Parathyroid adenoma (tissue), 2 donors: ENCODE measurements around the gene RAMP1.

Experiments
- H2AFZ ChIP-seq: fragments of 300-600 bp; sonication (generic); one replicate; pipeline ENCODE4 v1.7.0; 2017; ENCODE audit warnings: antibody characterized with exemption, mild to moderate bottlenecking
- H3K27ac ChIP-seq: fragments of 300-600 bp; sonication (generic); one replicate; pipeline ENCODE4 v1.7.0; 2017
- H3K27me3 ChIP-seq: fragments of 300-600 bp; sonication (generic); one replicate; pipeline ENCODE4 v1.7.0; 2017; ENCODE audit warnings: low read length; ENCODE audit not compliant: control insufficient read depth, insufficient read depth
- H3K36me3 ChIP-seq: fragments of 300-600 bp; sonication (generic); one replicate; pipeline ENCODE4 v1.7.0; 2017; ENCODE audit warnings: low read length; ENCODE audit not compliant: control insufficient read depth, insufficient read depth
- H3K4me1 ChIP-seq: fragments of 300-600 bp; sonication (generic); one replicate; pipeline ENCODE4 v1.7.0; 2017; ENCODE audit warnings: control low read depth
- H3K4me2 ChIP-seq: fragments of 300-600 bp; sonication (generic); one replicate; pipeline ENCODE4 v1.7.0; 2017; ENCODE audit warnings: low read length
- H3K4me3 ChIP-seq: fragments of 300-600 bp; sonication (generic); one replicate; pipeline ENCODE4 v1.7.0; 2017; ENCODE audit warnings: low read depth, low read length
- H3K79me2 ChIP-seq: fragments of 300-600 bp; sonication (generic); one replicate; pipeline ENCODE4 v1.7.0; 2017; ENCODE audit warnings: control low read depth
- H3K9ac ChIP-seq: fragments of 300-600 bp; sonication (generic); one replicate; pipeline ENCODE4 v1.7.0; 2017; ENCODE audit warnings: mild to moderate bottlenecking
- H3K9me3 ChIP-seq: fragments of 300-600 bp; sonication (generic); one replicate; pipeline ENCODE4 v1.7.0; 2017; ENCODE audit warnings: low read length; ENCODE audit not compliant: control insufficient read depth
- TF ChIP-seq, protein P1 (sequence below): fragments of 300-600 bp; sonication (generic); IDR thresholded peaks from one replicate; pipeline ENCODE4 v1.7.0; 2017; ENCODE audit warnings: antibody characterized with exemption, mild to moderate bottlenecking
- donor health status: primary hyperparathyroidism.

Gene RAMP1

GRCh38 chr2:237907144-237907543, 47.7 kb downstream of the RAMP1 start:
- H3K9ac ChIP-seq: no peak overlapping the region
- H3K27me3 ChIP-seq: no peaks in the 10 kb centered on the region
- H3K79me2 ChIP-seq: no peaks in the 10 kb centered on the region
- no peaks in the 10 kb centered on the region for H3K9me3 ChIP-seq
- no peak overlapping the region for H3K4me2 ChIP-seq
- no peak overlapping the region for H3K27ac ChIP-seq
- no peaks in the 10 kb centered on the region for H3K36me3 ChIP-seq
- TF ChIP-seq, protein P1, sequence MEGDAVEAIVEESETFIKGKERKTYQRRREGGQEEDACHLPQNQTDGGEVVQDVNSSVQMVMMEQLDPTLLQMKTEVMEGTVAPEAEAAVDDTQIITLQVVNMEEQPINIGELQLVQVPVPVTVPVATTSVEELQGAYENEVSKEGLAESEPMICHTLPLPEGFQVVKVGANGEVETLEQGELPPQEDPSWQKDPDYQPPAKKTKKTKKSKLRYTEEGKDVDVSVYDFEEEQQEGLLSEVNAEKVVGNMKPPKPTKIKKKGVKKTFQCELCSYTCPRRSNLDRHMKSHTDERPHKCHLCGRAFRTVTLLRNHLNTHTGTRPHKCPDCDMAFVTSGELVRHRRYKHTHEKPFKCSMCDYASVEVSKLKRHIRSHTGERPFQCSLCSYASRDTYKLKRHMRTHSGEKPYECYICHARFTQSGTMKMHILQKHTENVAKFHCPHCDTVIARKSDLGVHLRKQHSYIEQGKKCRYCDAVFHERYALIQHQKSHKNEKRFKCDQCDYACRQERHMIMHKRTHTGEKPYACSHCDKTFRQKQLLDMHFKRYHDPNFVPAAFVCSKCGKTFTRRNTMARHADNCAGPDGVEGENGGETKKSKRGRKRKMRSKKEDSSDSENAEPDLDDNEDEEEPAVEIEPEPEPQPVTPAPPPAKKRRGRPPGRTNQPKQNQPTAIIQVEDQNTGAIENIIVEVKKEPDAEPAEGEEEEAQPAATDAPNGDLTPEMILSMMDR: no peak
- no peaks in the 10 kb centered on the region for H3K4me1 ChIP-seq
- H2AFZ ChIP-seq: no peak overlapping the region
- no peak overlapping the region for H3K4me3 ChIP-seq

DNA sequence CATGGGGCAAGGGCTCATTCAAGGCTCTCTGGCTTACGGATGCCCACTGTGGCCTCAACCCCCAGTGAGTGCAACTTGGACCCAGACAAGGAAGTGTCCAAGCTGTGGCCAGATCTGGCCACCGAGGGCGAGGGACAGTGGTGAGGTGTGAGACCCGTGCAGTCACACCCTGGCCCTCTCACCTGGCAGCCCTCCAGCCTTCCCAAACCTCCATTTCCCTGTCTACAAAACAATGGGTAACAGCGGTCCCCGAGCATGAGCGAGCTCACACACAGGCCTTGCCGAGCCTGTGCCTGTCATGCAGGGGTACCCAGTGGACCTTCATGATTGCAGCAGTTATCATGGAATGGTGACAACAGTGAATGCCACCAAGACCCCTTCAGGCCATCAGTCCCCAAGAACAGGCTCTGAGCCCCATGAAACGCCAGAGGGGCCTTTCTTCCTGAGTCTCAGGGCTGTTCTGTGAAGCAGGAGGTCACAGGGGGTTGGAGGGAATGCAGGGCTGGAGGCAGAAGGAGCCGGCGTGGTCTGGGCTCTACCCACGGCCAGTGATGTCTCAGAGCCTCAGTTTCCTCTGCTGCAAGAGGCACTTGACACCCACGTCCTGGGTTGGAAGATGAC, 49.8 kb downstream of the RAMP1 start:
- H3K27ac ChIP-seq: no peak overlapping the region
- TF ChIP-seq, protein P1: no peak
- no peaks in the 10 kb centered on the region for H3K27me3 ChIP-seq
- H3K36me3 ChIP-seq: no peaks in the 10 kb centered on the region
- H3K4me1 ChIP-seq: no peaks in the 10 kb centered on the region
- H3K4me3 ChIP-seq: no peak overlapping the region
- no peak overlapping the region for H2AFZ ChIP-seq
- H3K9me3 ChIP-seq: no peaks in the 10 kb centered on the region
- no peak overlapping the region for H3K9ac ChIP-seq
- no peaks in the 10 kb centered on the region for H3K79me2 ChIP-seq
- H3K4me2 ChIP-seq: no peak overlapping the region

- TF ChIP-seq, protein P1: no peak
- H3K27me3 ChIP-seq: no peaks in the 10 kb centered on the region
- no peak overlapping the region for H3K27ac ChIP-seq
- H3K36me3 ChIP-seq: no peaks in the 10 kb centered on the region
- H3K4me3 ChIP-seq: no peak overlapping the region
- no peak overlapping the region for H3K4me2 ChIP-seq
- no peak overlapping the region for H3K9ac ChIP-seq
- H3K4me1 ChIP-seq: no peaks in the 10 kb centered on the region
- no peaks in the 10 kb centered on the region for H3K9me3 ChIP-seq
- H2AFZ ChIP-seq: no peak overlapping the region
- no peaks in the 10 kb centered on the region for H3K79me2 ChIP-seq
These were observed 50.5 kb downstream of the RAMP1 start for GRCh38 chr2:237909801-237910475.

DNA sequence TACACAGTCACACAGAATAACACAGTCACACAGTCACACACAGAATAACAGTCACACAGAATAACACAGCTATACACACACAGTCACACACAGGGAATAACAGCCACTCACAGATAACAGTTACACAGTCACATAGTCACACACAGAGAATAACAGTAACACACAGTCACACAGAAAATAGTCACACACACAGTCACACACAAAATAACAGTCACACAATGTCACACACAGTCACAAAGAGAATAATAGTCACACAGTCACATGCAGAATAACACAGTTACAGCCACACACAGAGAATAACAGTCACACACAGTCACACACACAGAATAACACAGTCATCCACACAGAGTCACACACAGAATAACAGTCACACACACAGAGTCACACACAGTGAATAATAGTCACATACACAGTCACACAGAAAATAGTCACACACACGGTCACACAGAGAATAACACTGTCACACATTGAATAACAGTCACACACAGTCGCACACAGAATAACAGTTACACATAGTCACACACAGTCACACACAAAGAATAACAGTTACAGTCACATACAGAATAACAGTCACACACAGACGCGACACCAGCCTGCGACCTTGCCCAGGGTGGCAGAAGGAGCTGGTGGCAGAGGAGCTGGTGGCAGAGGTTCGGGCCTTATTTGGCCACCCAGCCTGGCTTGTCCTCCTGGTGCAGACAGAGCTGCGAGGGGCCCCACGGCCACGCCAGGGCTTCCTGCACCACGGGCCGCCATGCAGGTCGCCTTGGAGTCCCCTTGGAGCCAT, 51.3 kb downstream of the RAMP1 start:
- Histone ChIP-seq H2AFZ (no peak overlapping the region), H3K9ac (no peak overlapping the region), H3K36me3 (no peaks in the 10 kb centered on the region), H3K4me3 (no peak overlapping the region), H3K79me2 (no peaks in the 10 kb centered on the region), H3K9me3 (no peaks in the 10 kb centered on the region), H3K4me2 (no peak overlapping the region), H3K27ac (no peak overlapping the region), H3K27me3 (no peaks in the 10 kb centered on the region), H3K4me1 (no peaks in the 10 kb centered on the region)
- TF ChIP-seq, protein P1: no peak
